ENCODE data around the gene MAPK11. TPM values are rescaled to one million over a fixed set of nuclear protein-coding genes. Genes with fewer than 3 reads are reported as not detected.

Gene MAPK11
- total RNA-seq, 1 donor from 2014 or later = not detected

- Mint-ChIP-seq H3K27me3 (ENCODE audit: insufficient read depth, low read depth) (peaks cover 5% of the 10 kb centered on the region), H3K4me3 (peak overlapping the region; percentile 50), H3K9me3 (no peaks in the 10 kb centered on the region), H3K4me1 (peaks cover 34% of the 10 kb centered on the region), H3K36me3 (peaks cover 2% of the 10 kb centered on the region), H3K27ac (peak overlapping the region; percentile 31)
- Histone ChIP-seq H3K36me3 (no peaks in the 10 kb centered on the region), H3K79me2 (ENCODE audit: low read depth) (peaks cover 67% of the 10 kb centered on the region), H3F3A (ENCODE audit: low read depth) (peaks cover 17% of the 10 kb centered on the region), H2AFZ (replicated peaks) (no peak overlapping the region), H3K4me3 (no peak overlapping the region), H3K27ac (no peak overlapping the region), H3K9ac (no peak overlapping the region), H3K9me3 (ENCODE audit: low read depth) (no peaks in the 10 kb centered on the region), H3K27me3 (peaks cover 24% of the 10 kb centered on the region), H3K4me1 (peaks cover 34% of the 10 kb centered on the region), H4K20me1 (ENCODE audit: low read depth) (peaks cover 98% of the 10 kb centered on the region), H3K4me2 (no peak overlapping the region)
- DNase-seq (ENCODE audit: low spot score) = no peak
- TF ChIP-seq CTCF (IDR thresholded peaks at IDR 0.05) (no peak), EZH2phosphoT487 (IDR thresholded peaks at IDR 0.05) (no peak), EZH2 (IDR thresholded peaks at IDR 0.05) (no peak)
Measured at GRCh38 chr22:50297510-50298265, 27.5 kb upstream of the MAPK11 start.

- Mint-ChIP-seq H3K27me3 (ENCODE audit: insufficient read depth, low read depth) (peaks cover 7% of the 10 kb centered on the region), H3K36me3 (peaks cover 2% of the 10 kb centered on the region), H3K9me3 (no peaks in the 10 kb centered on the region), H3K27ac (peak overlapping the region; percentile 31), H3K4me1 (peaks cover 38% of the 10 kb centered on the region), H3K4me3 (peak overlapping the region; percentile 50)
- H2AFZ ChIP-seq (replicated peaks) = no peak overlapping the region
- DNase-seq (ENCODE audit: low spot score) = no peak
- H3F3A ChIP-seq (ENCODE audit: low read depth) = peaks cover 17% of the 10 kb centered on the region
- TF ChIP-seq EZH2phosphoT487 (IDR thresholded peaks at IDR 0.05) (no peak), CTCF (IDR thresholded peaks at IDR 0.05) (no peak), EZH2 (IDR thresholded peaks at IDR 0.05) (no peak)
- peaks cover 38% of the 10 kb centered on the region for H3K4me1 ChIP-seq
- no peaks in the 10 kb centered on the region for H3K9me3 ChIP-seq (ENCODE audit: low read depth)
- peaks cover 24% of the 10 kb centered on the region for H3K27me3 ChIP-seq
- no peak overlapping the region for H3K27ac ChIP-seq
- H3K4me2 ChIP-seq = no peak overlapping the region
- no peak overlapping the region for H3K9ac ChIP-seq
- H4K20me1 ChIP-seq (ENCODE audit: low read depth) = peaks cover 98% of the 10 kb centered on the region
- no peak overlapping the region for H3K4me3 ChIP-seq
- peaks cover 71% of the 10 kb centered on the region for H3K79me2 ChIP-seq (ENCODE audit: low read depth)
- H3K36me3 ChIP-seq = no peaks in the 10 kb centered on the region
Measured at GRCh38 chr22:50296658-50297490, 26.7 kb upstream of the MAPK11 start.

GRCh38 chr22:50294319-50294656 lies 24.1 kb upstream of the MAPK11 start:
- Histone ChIP-seq H3K4me3 (no peak overlapping the region), H3K36me3 (no peaks in the 10 kb centered on the region)
- no peaks in the 10 kb centered on the region for H3K9me3 Mint-ChIP-seq

More at GRCh38 chr22:50294319-50294656, 24.1 kb upstream of the MAPK11 start:
- Histone ChIP-seq H4K20me1 (ENCODE audit: low read depth) (peaks cover 98% of the 10 kb centered on the region), H3K9ac (no peak overlapping the region), H3K4me1 (peaks cover 30% of the 10 kb centered on the region), H3K79me2 (ENCODE audit: low read depth) (peaks cover 74% of the 10 kb centered on the region), H3K9me3 (ENCODE audit: low read depth) (no peaks in the 10 kb centered on the region), H3K27ac (peak overlapping the region; percentile 87), H2AFZ (replicated peaks) (no peak overlapping the region), H3K27me3 (peaks cover 6% of the 10 kb centered on the region), H3F3A (ENCODE audit: low read depth) (peaks cover 17% of the 10 kb centered on the region), H3K4me2 (peak overlapping the region; percentile 73)
- DNase-seq (ENCODE audit: low spot score) = no peak
- H3K27ac Mint-ChIP-seq = no peak overlapping the region
- TF ChIP-seq EZH2phosphoT487 (IDR thresholded peaks at IDR 0.05) (no peak), EZH2 (IDR thresholded peaks at IDR 0.05) (no peak), CTCF (IDR thresholded peaks at IDR 0.05) (no peak)
- H3K4me3 Mint-ChIP-seq = peak overlapping the region; percentile 53
- H3K4me1 Mint-ChIP-seq = peaks cover 33% of the 10 kb centered on the region
- H3K27me3 Mint-ChIP-seq (ENCODE audit: insufficient read depth, low read depth) = peaks cover 7% of the 10 kb centered on the region
- peaks cover 2% of the 10 kb centered on the region for H3K36me3 Mint-ChIP-seq
